Heart left ventricle (tissue), 13 donors: ENCODE measurements around the gene ASTN2.

Experiments used
- POLR2A ChIP-seq, 2 donors: fragments of 450-650 bp; IDR thresholded peaks; one replicate each; pipeline ENCODE4 v1.6.1; 2017; ENCODE audit warnings: antibody characterized with exemption in 2 of 2, mild to moderate bottlenecking in 2 of 2, moderate library complexity in 2 of 2
- TF ChIP-seq, protein P1 (sequence below), 12 donors: fragments of 200-600 bp; sonication (generic) in 4 of 12; IDR thresholded peaks; one replicate each; pipeline versions ENCODE4 v1.5.0 to v1.8.0; 2018 to 2022; ENCODE audit warnings: antibody characterized with exemption in 12 of 12, mild to moderate bottlenecking in 5 of 12
- donor health status: ischemic (EF 13 %, LVEDD 7.1; RV severe dilation, severe dysfunction).
- donor health status: DM: no; HTN: yes; CAD: no.
- donor health status: DM: no; HTN: no; CAD: no.
- donor health status: ischemic (EF 25% LVEDD 6.9; RV normal size, moderate dysfunction).
- donor health status: ischemic (EF 25% LVEDD 5.7; RV mildly dilated, moderate dysfunction).
- donor health status: ischemic (EF 35%, LVEDD 5.7; RV mildly dilated, moderate dysfunction).
- donor health status: nonischemic (EF 11% LVEDD 7.7; RV severe dilation, severe dysfunction).
- donor health status: DM: yes; HTN: yes; CAD: no.
- donor health status: PGD.
- donor health status: ischemic (EF 29% LVEDD 5.4; RV normal size, mild dysfunction).
- donor health status: nonischemic (EF 23%, LVEDD 6.1; RV moderate dilation, normal function).

DNA sequence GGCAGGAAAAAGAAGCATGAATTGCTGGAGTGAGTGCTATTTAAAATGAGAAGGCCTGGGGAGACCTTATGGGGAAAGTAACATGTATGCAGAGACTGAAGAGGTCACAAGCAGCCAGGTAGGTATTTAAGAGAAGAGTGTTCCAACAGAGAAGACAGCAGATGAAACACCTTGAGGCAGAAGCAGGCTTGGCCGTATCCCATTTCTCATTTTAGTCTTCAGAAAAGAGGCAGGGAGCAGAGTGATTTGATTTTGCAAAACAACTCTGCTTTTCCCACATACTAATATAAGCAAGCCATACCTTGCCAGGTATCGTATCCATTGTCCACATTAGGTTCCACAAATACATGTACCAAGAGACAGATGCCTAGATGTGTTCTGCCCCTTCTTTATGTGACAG is 244.3 kb downstream of the ASTN2 start:
- TF ChIP-seq, protein P1, sequence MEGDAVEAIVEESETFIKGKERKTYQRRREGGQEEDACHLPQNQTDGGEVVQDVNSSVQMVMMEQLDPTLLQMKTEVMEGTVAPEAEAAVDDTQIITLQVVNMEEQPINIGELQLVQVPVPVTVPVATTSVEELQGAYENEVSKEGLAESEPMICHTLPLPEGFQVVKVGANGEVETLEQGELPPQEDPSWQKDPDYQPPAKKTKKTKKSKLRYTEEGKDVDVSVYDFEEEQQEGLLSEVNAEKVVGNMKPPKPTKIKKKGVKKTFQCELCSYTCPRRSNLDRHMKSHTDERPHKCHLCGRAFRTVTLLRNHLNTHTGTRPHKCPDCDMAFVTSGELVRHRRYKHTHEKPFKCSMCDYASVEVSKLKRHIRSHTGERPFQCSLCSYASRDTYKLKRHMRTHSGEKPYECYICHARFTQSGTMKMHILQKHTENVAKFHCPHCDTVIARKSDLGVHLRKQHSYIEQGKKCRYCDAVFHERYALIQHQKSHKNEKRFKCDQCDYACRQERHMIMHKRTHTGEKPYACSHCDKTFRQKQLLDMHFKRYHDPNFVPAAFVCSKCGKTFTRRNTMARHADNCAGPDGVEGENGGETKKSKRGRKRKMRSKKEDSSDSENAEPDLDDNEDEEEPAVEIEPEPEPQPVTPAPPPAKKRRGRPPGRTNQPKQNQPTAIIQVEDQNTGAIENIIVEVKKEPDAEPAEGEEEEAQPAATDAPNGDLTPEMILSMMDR (IDR thresholded peaks at IDR 0.05) = no peak
- no peak for TF ChIP-seq POLR2A (IDR thresholded peaks at IDR 0.05)
